Neural cell (in vitro differentiated cells): ENCODE measurements around the gene ZNF608. TPM values are rescaled to one million over a fixed set of nuclear protein-coding genes. Genes with fewer than 3 reads are reported as not detected.
A peak's percentile ranks its signal among the peaks of the same experiment; 100 is the strongest.

Experiments used
- H2AFZ ChIP-seq: fragments of 200-600, 300-800 bp; sonication (generic), shearing (Covaris generic); 2 replicates; pipeline ENCODE4 v1.6.0; 2014; ENCODE audit warnings: low read depth, mild to moderate bottlenecking, antibody characterized with exemption, low read length, moderate library complexity
- H3F3A ChIP-seq: fragments of 200-600 bp; shearing (Covaris generic); 2 replicates; pipeline ENCODE4 v1.6.1; 2016; ENCODE audit warnings: mild to moderate bottlenecking, moderate library complexity, mixed read lengths, antibody characterized with exemption, low read length; ENCODE audit not compliant: insufficient read depth, poor library complexity, severe bottlenecking
- H3K27ac ChIP-seq: fragments of 200-600, 300-800 bp; sonication (generic), shearing (Covaris generic); 2 replicates; pipeline ENCODE4 v1.5.1; 2014; ENCODE audit warnings: mild to moderate bottlenecking, low read length, moderate library complexity
- H3K27me3 ChIP-seq: fragments of 300-800, 200-600 bp; sonication (generic), shearing (Covaris generic); 2 replicates; pipeline ENCODE4 v1.6.0; 2014; ENCODE audit warnings: mild to moderate bottlenecking, low read depth, low read length, moderate library complexity; ENCODE audit not compliant: insufficient read depth
- H3K36me3 ChIP-seq: fragments of 300-800, 200-600 bp; sonication (generic), shearing (Covaris generic); 2 replicates; pipeline ENCODE4 v1.5.1; 2014; ENCODE audit warnings: mild to moderate bottlenecking, antibody characterized with exemption, low read length, moderate library complexity; ENCODE audit not compliant: insufficient read depth
- H3K4me2 ChIP-seq: fragments of 300-800, 200-600 bp; sonication (generic), shearing (Covaris generic); 2 replicates; pipeline ENCODE4 v1.6.0; 2014; ENCODE audit warnings: mild to moderate bottlenecking, low read length
- H3K4me3 ChIP-seq: fragments of 300-800, 200-600 bp; sonication (generic), shearing (Covaris generic); 2 replicates; pipeline ENCODE4 v1.5.1; 2014; ENCODE audit warnings: mild to moderate bottlenecking, low read length, moderate library complexity
- H3K79me2 ChIP-seq: fragments of 200-600 bp; shearing (Covaris generic); replicated peaks from 2 replicates; pipeline ENCODE4 v1.6.0; 2014; ENCODE audit warnings: mild to moderate bottlenecking, low read length, moderate library complexity; ENCODE audit not compliant: insufficient read depth
- H3K9ac ChIP-seq: fragments of 300-800, 200-600 bp; sonication (generic), shearing (Covaris generic); 2 replicates; pipeline ENCODE4 v1.6.1; 2016; ENCODE audit warnings: mild to moderate bottlenecking, low read length, mixed read lengths
- H3K9me2 ChIP-seq: fragments of 200-600 bp; shearing (Covaris generic); 2 replicates; pipeline ENCODE4 v1.6.1; 2016; ENCODE audit warnings: mild to moderate bottlenecking, low read length, mixed read lengths; ENCODE audit not compliant: insufficient read depth
- H3K9me3 ChIP-seq: fragments of 200-600, 300-800 bp; sonication (generic), shearing (Covaris generic); 2 replicates; pipeline ENCODE4 v1.6.1; 2016; ENCODE audit warnings: mild to moderate bottlenecking, mixed run types, low read length, moderate library complexity, mixed read lengths
- H4K20me1 ChIP-seq: fragments of 200-600 bp; shearing (Covaris generic); 2 replicates; pipeline ENCODE4 v1.6.1; 2016; ENCODE audit warnings: mild to moderate bottlenecking, mixed run types; ENCODE audit not compliant: insufficient read depth
- EP300 ChIP-seq: fragments of 450-650 bp; conservative IDR thresholded peaks from 2 replicates; pipeline ENCODE4 v1.6.1; 2014; ENCODE audit warnings: antibody characterized with exemption, mild to moderate bottlenecking, moderate library complexity; ENCODE audit not compliant: poor library complexity, severe bottlenecking
- EZH2 ChIP-seq: fragments of 200-600, 300-800 bp; shearing (Covaris generic), sonication (generic); IDR thresholded peaks from 2 replicates; pipeline ENCODE4 v1.6.1; 2014; ENCODE audit warnings: antibody characterized with exemption, low read length, borderline replicate concordance, mild to moderate bottlenecking; ENCODE audit not compliant: insufficient read depth, poor library complexity, severe bottlenecking
- MXI1 ChIP-seq: fragments of 450-650 bp; conservative IDR thresholded peaks from 2 replicates; pipeline ENCODE4 v1.6.1; 2014; ENCODE audit warnings: antibody characterized with exemption, mild to moderate bottlenecking; ENCODE audit not compliant: poor library complexity, severe bottlenecking
- POLR2AphosphoS5 ChIP-seq: IDR thresholded peaks from 2 replicates; pipeline ENCODE4 v1.6.1; 2012
- RAD21 ChIP-seq: fragments of 450-650 bp; conservative IDR thresholded peaks from 2 replicates; pipeline ENCODE4 v1.6.1; 2014; ENCODE audit warnings: antibody characterized with exemption, mild to moderate bottlenecking, moderate library complexity
- SMC3 ChIP-seq: fragments of 450-650 bp; conservative IDR thresholded peaks from 2 replicates; pipeline ENCODE4 v1.6.1; 2014; ENCODE audit warnings: antibody characterized with exemption, mild to moderate bottlenecking, moderate library complexity; ENCODE audit not compliant: poor library complexity
- TAF1 ChIP-seq: IDR thresholded peaks from 2 replicates; pipeline ENCODE4 v1.6.1; 2012; ENCODE audit warnings: low read depth
- polyA plus RNA-seq: library from polyadenylated mRNA; depleted of rRNA; stranded (reverse); fragments of >200 nt; gene quantifications from 2 replicates; pipeline ENCODE4 v1.2.3, GENCODE V29; 2014
- TF ChIP-seq, protein P1 (sequence below): IDR thresholded peaks from 2 replicates; pipeline ENCODE4 v1.6.1; 2012; ENCODE audit warnings: borderline replicate concordance
- TF ChIP-seq, protein P2 (sequence below): fragments of 450-650 bp; IDR thresholded peaks from 2 replicates; pipeline ENCODE4 v1.5.1; 2014; ENCODE audit warnings: antibody characterized with exemption, mild to moderate bottlenecking, moderate library complexity; ENCODE audit not compliant: poor library complexity, severe bottlenecking

ZNF608 gene
- polyA plus RNA-seq, 1 donor from 2014 or later = 32.4 TPM

GRCh38 chr5:124736082-124736804 is 10.2 kb downstream of the ZNF608 start:
- Histone ChIP-seq H3K36me3 (no peaks in the 10 kb centered on the region), H3K9ac (no peak overlapping the region), H3K4me2 (no peak overlapping the region), H3K79me2 (peaks cover 94% of the 10 kb centered on the region), H3F3A (peaks cover 3% of the 10 kb centered on the region), H3K27me3 (no peaks in the 10 kb centered on the region), H3K27ac (no peak overlapping the region), H2AFZ (no peak overlapping the region), H3K4me3 (no peak overlapping the region), H4K20me1 (no peaks in the 10 kb centered on the region), H3K9me2 (no peaks in the 10 kb centered on the region), H3K9me3 (no peaks in the 10 kb centered on the region)
- no peak for TF ChIP-seq SMC3
- TF ChIP-seq EP300 = no peak
- no peak for TF ChIP-seq TAF1
- TF ChIP-seq, protein P1, sequence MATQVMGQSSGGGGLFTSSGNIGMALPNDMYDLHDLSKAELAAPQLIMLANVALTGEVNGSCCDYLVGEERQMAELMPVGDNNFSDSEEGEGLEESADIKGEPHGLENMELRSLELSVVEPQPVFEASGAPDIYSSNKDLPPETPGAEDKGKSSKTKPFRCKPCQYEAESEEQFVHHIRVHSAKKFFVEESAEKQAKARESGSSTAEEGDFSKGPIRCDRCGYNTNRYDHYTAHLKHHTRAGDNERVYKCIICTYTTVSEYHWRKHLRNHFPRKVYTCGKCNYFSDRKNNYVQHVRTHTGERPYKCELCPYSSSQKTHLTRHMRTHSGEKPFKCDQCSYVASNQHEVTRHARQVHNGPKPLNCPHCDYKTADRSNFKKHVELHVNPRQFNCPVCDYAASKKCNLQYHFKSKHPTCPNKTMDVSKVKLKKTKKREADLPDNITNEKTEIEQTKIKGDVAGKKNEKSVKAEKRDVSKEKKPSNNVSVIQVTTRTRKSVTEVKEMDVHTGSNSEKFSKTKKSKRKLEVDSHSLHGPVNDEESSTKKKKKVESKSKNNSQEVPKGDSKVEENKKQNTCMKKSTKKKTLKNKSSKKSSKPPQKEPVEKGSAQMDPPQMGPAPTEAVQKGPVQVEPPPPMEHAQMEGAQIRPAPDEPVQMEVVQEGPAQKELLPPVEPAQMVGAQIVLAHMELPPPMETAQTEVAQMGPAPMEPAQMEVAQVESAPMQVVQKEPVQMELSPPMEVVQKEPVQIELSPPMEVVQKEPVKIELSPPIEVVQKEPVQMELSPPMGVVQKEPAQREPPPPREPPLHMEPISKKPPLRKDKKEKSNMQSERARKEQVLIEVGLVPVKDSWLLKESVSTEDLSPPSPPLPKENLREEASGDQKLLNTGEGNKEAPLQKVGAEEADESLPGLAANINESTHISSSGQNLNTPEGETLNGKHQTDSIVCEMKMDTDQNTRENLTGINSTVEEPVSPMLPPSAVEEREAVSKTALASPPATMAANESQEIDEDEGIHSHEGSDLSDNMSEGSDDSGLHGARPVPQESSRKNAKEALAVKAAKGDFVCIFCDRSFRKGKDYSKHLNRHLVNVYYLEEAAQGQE = no peak
- TF ChIP-seq, protein P2, sequence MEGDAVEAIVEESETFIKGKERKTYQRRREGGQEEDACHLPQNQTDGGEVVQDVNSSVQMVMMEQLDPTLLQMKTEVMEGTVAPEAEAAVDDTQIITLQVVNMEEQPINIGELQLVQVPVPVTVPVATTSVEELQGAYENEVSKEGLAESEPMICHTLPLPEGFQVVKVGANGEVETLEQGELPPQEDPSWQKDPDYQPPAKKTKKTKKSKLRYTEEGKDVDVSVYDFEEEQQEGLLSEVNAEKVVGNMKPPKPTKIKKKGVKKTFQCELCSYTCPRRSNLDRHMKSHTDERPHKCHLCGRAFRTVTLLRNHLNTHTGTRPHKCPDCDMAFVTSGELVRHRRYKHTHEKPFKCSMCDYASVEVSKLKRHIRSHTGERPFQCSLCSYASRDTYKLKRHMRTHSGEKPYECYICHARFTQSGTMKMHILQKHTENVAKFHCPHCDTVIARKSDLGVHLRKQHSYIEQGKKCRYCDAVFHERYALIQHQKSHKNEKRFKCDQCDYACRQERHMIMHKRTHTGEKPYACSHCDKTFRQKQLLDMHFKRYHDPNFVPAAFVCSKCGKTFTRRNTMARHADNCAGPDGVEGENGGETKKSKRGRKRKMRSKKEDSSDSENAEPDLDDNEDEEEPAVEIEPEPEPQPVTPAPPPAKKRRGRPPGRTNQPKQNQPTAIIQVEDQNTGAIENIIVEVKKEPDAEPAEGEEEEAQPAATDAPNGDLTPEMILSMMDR = no peak
- no peak for TF ChIP-seq POLR2AphosphoS5
- no peak for TF ChIP-seq EZH2
- no peak for TF ChIP-seq MXI1
- TF ChIP-seq RAD21 = no peak

DNA sequence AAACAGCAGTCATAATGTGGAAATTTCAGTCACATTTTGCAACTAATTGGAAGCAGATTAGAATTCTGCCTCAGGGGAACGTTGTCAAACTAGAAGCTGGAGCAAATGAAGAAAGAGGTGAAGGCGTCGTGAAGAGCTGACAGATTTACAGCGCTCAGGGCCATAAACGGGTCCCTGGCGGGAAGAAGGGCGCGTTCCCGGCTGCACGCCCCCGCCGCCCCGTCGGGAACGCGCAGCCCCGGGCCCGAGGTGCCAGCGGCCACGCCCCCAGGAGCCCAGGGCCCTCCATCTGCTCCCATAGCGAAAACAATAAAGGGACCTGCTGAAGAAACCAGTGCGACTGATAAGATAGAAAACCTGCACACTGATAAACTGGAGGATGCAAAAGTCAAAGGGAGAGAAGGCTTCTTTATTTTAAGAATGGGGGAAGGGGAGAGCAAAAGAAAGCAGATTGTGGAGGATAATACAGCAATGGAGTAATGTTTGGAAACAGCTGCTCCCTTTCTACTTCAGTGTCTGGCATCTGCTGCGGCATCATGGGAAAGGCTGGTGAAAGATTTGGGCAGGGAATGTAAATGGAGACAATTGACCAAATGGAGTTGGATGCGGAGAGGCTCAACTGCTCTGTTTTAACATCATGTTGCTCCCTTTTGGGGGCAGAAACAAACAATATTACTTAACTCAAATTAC is 11.1 kb downstream of the ZNF608 start:
- no peak overlapping the region for H3K27ac ChIP-seq
- H3K9me3 ChIP-seq = no peaks in the 10 kb centered on the region
- TF ChIP-seq, protein P2 = no peak
- peaks cover 94% of the 10 kb centered on the region for H3K79me2 ChIP-seq
- H3K4me3 ChIP-seq = peak overlapping the region; percentile 36
- peaks cover 3% of the 10 kb centered on the region for H3F3A ChIP-seq
- no peak overlapping the region for H3K9ac ChIP-seq
- no peak overlapping the region for H2AFZ ChIP-seq
- H3K9me2 ChIP-seq = no peaks in the 10 kb centered on the region
- no peaks in the 10 kb centered on the region for H3K36me3 ChIP-seq
- H3K4me2 ChIP-seq = no peak overlapping the region
- no peaks in the 10 kb centered on the region for H3K27me3 ChIP-seq
- no peaks in the 10 kb centered on the region for H4K20me1 ChIP-seq
